Measurements from ENCODE around the gene C11orf97. TPM values are rescaled to one million over a fixed set of nuclear protein-coding genes. Genes with fewer than 3 reads are reported as not detected.

Gene C11orf97
- total RNA-seq, 1 experiment from 2014 or later = not detected

DNA sequence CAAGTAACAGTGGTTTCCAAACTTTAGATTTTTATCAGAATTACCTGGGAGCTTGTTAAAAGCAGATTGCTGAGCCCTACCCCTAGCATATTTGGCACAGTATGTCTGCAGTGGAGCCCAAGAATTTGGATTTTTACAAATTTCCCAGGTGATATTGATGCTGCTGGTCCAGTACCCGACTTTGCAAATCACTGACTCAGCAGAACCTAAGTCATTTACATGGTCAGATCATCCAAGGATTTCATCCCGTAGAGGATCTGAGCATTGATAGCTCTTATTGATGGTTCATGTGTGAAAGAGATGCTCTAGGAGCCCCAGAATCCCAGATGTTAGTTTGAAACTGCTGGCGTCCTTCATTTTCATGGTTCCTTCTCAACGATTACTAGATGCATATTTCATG lies 6.0 kb downstream of the C11orf97 start:
- Histone ChIP-seq H3K9me2 (ENCODE audit: insufficient read depth) (no peaks in the 10 kb centered on the region), H3K36me3 (ENCODE audit: control insufficient read depth in 1 of 2, insufficient read depth in 2 of 2, low read length in 2 of 2) (no peaks in the 10 kb centered on the region), H3K27ac (ENCODE audit: low read depth, low read length) (no peak overlapping the region), H4K20me1 (ENCODE audit: insufficient read depth) (no peaks in the 10 kb centered on the region), H3K27me3 (ENCODE audit: insufficient read depth, low read length) (no peaks in the 10 kb centered on the region), H3K4me1 (ENCODE audit: control insufficient read depth in 1 of 2, insufficient read depth in 2 of 2, low read length in 2 of 2) (no peaks in the 10 kb centered on the region), H3K9ac (ENCODE audit: low read length) (no peak overlapping the region), H3K9me3 (ENCODE audit: control insufficient read depth in 1 of 2, insufficient read depth in 1 of 2, low read depth in 1 of 2, low read length in 2 of 2) (no peaks in the 10 kb centered on the region), H3K79me2 (ENCODE audit: insufficient read depth, low read length) (no peaks in the 10 kb centered on the region), H3K4me3 (replicated peaks in 1 of 2; ENCODE audit: low read depth in 1 of 2, low read length in 2 of 2) (no peak overlapping the region), H3K4me2 (ENCODE audit: low read length) (no peak overlapping the region), H2AFZ (ENCODE audit: low read depth, low read length, poor library complexity, severe bottlenecking) (no peak overlapping the region)
- ATAC-seq (no peak), DNase-seq (ENCODE audit: low read depth, low spot score) (no peak)
- no TSS peak for BruUV-seq (replicated peaks)
- ChIA-PET RAD21 (ENCODE audit: low non-redundant PET in 1 of 2, low total read pairs in 2 of 2, uncharacterized antibody in 2 of 2, unreplicated experiment in 2 of 2) (no interaction called here), CTCF (interaction anchor here (1.1 kb wide), 1 partner anchor 12 kb away, joined by 3 read pairs; no protein-coding TSS in a partner anchor), POLR2A (no interaction called here)
- intact Hi-C loops (cut with micrococcal nuclease) = loop anchor here (2.0 to 10.0 kb wide), 2 partner anchors 379 to 1907 kb away; no protein-coding TSS in a partner anchor
- TF ChIP-seq SIN3A (IDR thresholded peaks at IDR 0.05; ENCODE audit: low read depth) = no peak
- no peak for TF ChIP-seq SP1 (IDR thresholded peaks at IDR 0.05; ENCODE audit: low read depth)
- TF ChIP-seq ELF1 (IDR thresholded peaks at IDR 0.05; ENCODE audit: borderline replicate concordance, low read depth) = no peak
- no peak for TF ChIP-seq ZBTB33 (IDR thresholded peaks at IDR 0.05; ENCODE audit: extremely low read depth, insufficient replicate concordance, low read length)
- TF ChIP-seq ATF3 (IDR thresholded peaks at IDR 0.05) = no peak
- no peak for TF ChIP-seq ZFX (IDR thresholded peaks at IDR 0.05)
- TF ChIP-seq, protein P1, sequence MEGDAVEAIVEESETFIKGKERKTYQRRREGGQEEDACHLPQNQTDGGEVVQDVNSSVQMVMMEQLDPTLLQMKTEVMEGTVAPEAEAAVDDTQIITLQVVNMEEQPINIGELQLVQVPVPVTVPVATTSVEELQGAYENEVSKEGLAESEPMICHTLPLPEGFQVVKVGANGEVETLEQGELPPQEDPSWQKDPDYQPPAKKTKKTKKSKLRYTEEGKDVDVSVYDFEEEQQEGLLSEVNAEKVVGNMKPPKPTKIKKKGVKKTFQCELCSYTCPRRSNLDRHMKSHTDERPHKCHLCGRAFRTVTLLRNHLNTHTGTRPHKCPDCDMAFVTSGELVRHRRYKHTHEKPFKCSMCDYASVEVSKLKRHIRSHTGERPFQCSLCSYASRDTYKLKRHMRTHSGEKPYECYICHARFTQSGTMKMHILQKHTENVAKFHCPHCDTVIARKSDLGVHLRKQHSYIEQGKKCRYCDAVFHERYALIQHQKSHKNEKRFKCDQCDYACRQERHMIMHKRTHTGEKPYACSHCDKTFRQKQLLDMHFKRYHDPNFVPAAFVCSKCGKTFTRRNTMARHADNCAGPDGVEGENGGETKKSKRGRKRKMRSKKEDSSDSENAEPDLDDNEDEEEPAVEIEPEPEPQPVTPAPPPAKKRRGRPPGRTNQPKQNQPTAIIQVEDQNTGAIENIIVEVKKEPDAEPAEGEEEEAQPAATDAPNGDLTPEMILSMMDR (IDR thresholded peaks at IDR 0.05 in 2 of 3, conservative IDR thresholded peaks at IDR 0.05 in 1 of 3; ENCODE audit: borderline replicate concordance in 1 of 3, insufficient read depth in 1 of 3, low read depth in 2 of 3, low read length in 2 of 3) = no peak
- TF ChIP-seq CBX3 (IDR thresholded peaks at IDR 0.05; ENCODE audit: low read depth) = no peak
- TF ChIP-seq YY1 (IDR thresholded peaks at IDR 0.05; ENCODE audit: extremely low read depth, insufficient replicate concordance, low read depth, low read length) = no peak
- TF ChIP-seq TCF7L2 (IDR thresholded peaks at IDR 0.05; ENCODE audit: borderline replicate concordance, extremely low read depth, insufficient read depth, insufficient read length) = no peak
- TF ChIP-seq ZNF274 (IDR thresholded peaks at IDR 0.05; ENCODE audit: low read depth, low read length) = no peak
- TF ChIP-seq, protein P2, sequence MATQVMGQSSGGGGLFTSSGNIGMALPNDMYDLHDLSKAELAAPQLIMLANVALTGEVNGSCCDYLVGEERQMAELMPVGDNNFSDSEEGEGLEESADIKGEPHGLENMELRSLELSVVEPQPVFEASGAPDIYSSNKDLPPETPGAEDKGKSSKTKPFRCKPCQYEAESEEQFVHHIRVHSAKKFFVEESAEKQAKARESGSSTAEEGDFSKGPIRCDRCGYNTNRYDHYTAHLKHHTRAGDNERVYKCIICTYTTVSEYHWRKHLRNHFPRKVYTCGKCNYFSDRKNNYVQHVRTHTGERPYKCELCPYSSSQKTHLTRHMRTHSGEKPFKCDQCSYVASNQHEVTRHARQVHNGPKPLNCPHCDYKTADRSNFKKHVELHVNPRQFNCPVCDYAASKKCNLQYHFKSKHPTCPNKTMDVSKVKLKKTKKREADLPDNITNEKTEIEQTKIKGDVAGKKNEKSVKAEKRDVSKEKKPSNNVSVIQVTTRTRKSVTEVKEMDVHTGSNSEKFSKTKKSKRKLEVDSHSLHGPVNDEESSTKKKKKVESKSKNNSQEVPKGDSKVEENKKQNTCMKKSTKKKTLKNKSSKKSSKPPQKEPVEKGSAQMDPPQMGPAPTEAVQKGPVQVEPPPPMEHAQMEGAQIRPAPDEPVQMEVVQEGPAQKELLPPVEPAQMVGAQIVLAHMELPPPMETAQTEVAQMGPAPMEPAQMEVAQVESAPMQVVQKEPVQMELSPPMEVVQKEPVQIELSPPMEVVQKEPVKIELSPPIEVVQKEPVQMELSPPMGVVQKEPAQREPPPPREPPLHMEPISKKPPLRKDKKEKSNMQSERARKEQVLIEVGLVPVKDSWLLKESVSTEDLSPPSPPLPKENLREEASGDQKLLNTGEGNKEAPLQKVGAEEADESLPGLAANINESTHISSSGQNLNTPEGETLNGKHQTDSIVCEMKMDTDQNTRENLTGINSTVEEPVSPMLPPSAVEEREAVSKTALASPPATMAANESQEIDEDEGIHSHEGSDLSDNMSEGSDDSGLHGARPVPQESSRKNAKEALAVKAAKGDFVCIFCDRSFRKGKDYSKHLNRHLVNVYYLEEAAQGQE (IDR thresholded peaks at IDR 0.05; ENCODE audit: low read depth) = no peak
- TF ChIP-seq RAD21 (IDR thresholded peaks at IDR 0.05; ENCODE audit: low read depth) = no peak
- TF ChIP-seq EZH2phosphoT487 (IDR thresholded peaks at IDR 0.05; ENCODE audit: borderline replicate concordance) = no peak
- TF ChIP-seq POLR2A (IDR thresholded peaks at IDR 0.05; ENCODE audit: borderline replicate concordance, extremely low read depth, insufficient read depth, insufficient read length) = no peak

Data from HCT116 (cell line).